RWPE2 (cell line): ENCODE results near the gene FBXL17.
A peak's percentile ranks its signal among the peaks of the same experiment; 100 is the strongest.

Experiments
- ATAC-seq: fragments of 200-7000 bp; cut with Tn5 transposase; 3 replicates; pipeline ENCODE4 v1.9.1; 2021; ENCODE audit warnings: low read depth
- DNase-seq: peaks from one replicate; pipeline ENCODE4 v3.0.0-alpha.2; 2020; ENCODE audit warnings: low spot score
- H3K27ac ChIP-seq: fragments of 450-650 bp; 2 replicates; pipeline ENCODE4 v1.5.1; 2017; ENCODE audit warnings: mild to moderate bottlenecking; ENCODE audit not compliant: poor library complexity, severe bottlenecking
- H3K27me3 ChIP-seq: fragments of 250-450 bp; sonication (Bioruptor Pico); 2 replicates; pipeline ENCODE4 v1.5.1; 2021; ENCODE audit warnings: mild to moderate bottlenecking, moderate library complexity; ENCODE audit not compliant: insufficient read depth, poor library complexity, severe bottlenecking
- H3K36me3 ChIP-seq: fragments of 250-450 bp; sonication (Bioruptor Pico); 2 replicates; pipeline ENCODE4 v1.5.1; 2020; ENCODE audit warnings: low read depth, mild to moderate bottlenecking, moderate library complexity
- H3K4me1 ChIP-seq: fragments of 250-450 bp; sonication (Bioruptor Pico); 2 replicates; pipeline ENCODE4 v1.5.1; 2021; ENCODE audit warnings: mild to moderate bottlenecking, moderate library complexity; ENCODE audit not compliant: insufficient read depth, poor library complexity, severe bottlenecking
- H3K4me3 ChIP-seq: fragments of 250-450 bp; sonication (Bioruptor Pico); 2 replicates; pipeline ENCODE4 v1.5.1; 2021; ENCODE audit warnings: mild to moderate bottlenecking, moderate library complexity; ENCODE audit not compliant: severe bottlenecking
- H3K9me3 ChIP-seq: fragments of 250-450 bp; sonication (Bioruptor Pico); 2 replicates; pipeline ENCODE4 v1.5.1; 2021; ENCODE audit warnings: mild to moderate bottlenecking, moderate library complexity; ENCODE audit not compliant: severe bottlenecking
- TF ChIP-seq, protein P1 (sequence below): fragments of 450-650 bp; IDR thresholded peaks from one replicate; pipeline ENCODE4 v1.5.1; 2017; ENCODE audit warnings: mild to moderate bottlenecking, moderate library complexity; ENCODE audit not compliant: poor library complexity, severe bottlenecking

The FBXL17 gene

DNA sequence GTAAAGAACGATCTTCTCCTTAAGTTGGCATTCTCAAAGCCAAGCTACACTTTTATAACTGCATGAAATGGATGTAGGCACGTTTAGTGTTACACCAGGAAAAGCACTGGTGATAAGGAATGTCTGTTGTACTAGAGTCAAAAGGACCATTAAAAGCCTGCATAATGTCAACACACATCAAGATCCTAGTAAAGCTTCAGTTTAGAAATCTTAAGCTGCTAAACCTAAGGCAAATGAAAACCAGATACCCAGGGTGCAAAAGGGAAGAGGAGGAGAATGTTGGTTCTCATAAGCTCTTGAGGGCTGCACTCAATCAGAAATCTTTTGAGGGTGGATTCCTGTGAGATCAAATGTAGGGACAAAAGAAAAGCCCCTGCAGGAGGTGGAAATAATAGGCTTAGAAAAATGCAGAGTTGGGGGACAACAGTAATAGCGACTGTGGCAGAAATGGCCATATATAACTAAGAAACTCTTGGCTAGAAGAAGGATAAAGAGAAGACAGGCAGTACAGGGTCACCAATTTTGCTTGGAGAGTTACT, 148.2 kb downstream of the FBXL17 start:
- TF ChIP-seq, protein P1, sequence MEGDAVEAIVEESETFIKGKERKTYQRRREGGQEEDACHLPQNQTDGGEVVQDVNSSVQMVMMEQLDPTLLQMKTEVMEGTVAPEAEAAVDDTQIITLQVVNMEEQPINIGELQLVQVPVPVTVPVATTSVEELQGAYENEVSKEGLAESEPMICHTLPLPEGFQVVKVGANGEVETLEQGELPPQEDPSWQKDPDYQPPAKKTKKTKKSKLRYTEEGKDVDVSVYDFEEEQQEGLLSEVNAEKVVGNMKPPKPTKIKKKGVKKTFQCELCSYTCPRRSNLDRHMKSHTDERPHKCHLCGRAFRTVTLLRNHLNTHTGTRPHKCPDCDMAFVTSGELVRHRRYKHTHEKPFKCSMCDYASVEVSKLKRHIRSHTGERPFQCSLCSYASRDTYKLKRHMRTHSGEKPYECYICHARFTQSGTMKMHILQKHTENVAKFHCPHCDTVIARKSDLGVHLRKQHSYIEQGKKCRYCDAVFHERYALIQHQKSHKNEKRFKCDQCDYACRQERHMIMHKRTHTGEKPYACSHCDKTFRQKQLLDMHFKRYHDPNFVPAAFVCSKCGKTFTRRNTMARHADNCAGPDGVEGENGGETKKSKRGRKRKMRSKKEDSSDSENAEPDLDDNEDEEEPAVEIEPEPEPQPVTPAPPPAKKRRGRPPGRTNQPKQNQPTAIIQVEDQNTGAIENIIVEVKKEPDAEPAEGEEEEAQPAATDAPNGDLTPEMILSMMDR: no peak
- no peak overlapping the region for H3K4me3 ChIP-seq
- H3K9me3 ChIP-seq: no peaks in the 10 kb centered on the region
- H3K4me1 ChIP-seq: no peaks in the 10 kb centered on the region
- H3K27me3 ChIP-seq: no peaks in the 10 kb centered on the region
- ATAC-seq: no peak
- no peak for DNase-seq
- H3K36me3 ChIP-seq: no peaks in the 10 kb centered on the region
- H3K27ac ChIP-seq: no peak overlapping the region

DNA sequence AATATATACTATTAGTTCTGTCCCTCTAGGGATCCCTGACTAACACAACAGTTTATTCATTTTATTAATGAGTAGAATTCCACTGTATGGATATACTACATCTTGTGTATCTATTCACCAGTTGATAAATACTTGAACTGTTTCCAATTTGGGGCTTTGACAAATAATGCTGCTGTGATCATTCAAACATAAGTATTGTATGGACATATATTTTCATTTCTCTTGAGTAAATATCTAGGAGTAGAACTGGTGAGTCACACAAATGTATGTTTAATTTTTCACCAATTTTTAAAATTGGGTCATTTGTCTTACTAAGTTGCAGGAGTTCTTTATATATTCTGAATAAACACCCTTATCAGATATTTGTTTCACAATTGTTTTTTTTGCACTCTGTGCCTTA, 149.1 kb downstream of the FBXL17 start:
- H3K27me3 ChIP-seq: no peaks in the 10 kb centered on the region
- no peak overlapping the region for H3K4me3 ChIP-seq
- H3K27ac ChIP-seq: no peak overlapping the region
- ATAC-seq (no peak), DNase-seq (no peak)
- TF ChIP-seq, protein P1: no peak
- H3K9me3 ChIP-seq: no peaks in the 10 kb centered on the region
- no peaks in the 10 kb centered on the region for H3K4me1 ChIP-seq
- no peaks in the 10 kb centered on the region for H3K36me3 ChIP-seq

DNA sequence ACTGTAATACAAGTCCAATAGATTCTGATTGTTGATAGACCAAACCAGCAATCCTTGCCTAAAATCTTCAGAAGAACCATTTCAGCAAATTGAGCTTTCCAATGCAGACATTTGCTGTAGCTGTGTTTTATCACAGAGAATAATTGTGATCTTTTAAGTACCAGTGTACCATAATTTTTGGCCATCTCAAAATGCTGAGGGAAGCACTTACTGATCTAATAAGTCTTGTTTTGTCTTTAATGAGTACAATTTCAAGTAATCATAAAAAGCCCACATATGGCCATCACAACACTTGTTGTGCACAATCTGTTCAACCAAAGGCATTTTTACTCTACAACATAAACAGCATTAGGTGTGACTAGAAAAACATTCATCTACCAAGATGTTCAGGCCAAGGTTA, 159.9 kb downstream of the FBXL17 start:
- Histone ChIP-seq H3K9me3 (no peaks in the 10 kb centered on the region), H3K36me3 (no peaks in the 10 kb centered on the region), H3K27ac (no peak overlapping the region), H3K27me3 (no peaks in the 10 kb centered on the region), H3K4me3 (no peak overlapping the region), H3K4me1 (no peaks in the 10 kb centered on the region)
- TF ChIP-seq, protein P1: no peak
- ATAC-seq (no peak), DNase-seq (no peak)

DNA sequence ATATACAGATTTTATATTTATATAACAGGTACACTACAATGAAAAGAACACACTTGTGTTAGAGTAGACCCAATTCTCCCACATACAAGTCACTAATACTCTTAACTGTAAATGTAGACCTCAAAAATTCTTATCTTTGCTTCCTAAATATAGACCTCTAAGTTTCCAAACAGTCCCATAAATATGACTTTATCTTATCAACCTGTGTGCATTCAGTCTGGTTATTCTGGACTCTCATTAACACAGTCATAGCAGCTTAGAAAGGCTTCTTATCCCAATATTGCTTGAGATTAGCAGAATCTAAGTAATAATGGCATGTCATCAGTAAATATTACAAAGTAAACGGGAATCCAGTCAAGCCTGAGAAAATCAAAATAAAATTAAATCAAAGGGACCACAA, 161.1 kb downstream of the FBXL17 start:
- Histone ChIP-seq H3K4me1 (no peaks in the 10 kb centered on the region), H3K36me3 (no peaks in the 10 kb centered on the region), H3K27me3 (no peaks in the 10 kb centered on the region), H3K27ac (no peak overlapping the region), H3K4me3 (no peak overlapping the region), H3K9me3 (no peaks in the 10 kb centered on the region)
- TF ChIP-seq, protein P1: no peak
- no peak for DNase-seq
- no peak for ATAC-seq

DNA sequence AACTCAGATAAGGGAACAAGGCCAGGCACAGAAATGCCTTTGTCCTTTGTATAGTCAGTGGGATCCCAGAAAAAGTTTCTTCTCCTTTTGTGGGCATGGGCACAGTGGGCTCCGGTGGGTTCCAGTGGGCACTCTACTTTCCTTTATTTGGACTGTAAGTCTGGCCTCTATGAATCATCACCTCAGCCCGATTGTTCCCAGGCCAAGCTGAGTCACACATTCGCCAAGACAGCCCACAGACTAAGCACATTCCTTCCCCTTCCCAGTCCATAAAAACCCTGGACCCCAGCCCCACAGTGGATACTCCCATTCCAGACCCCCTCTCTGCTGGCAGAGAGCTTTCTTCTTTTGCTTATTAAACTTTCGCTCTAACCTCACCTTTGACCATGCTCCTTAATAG, 165.0 kb downstream of the FBXL17 start:
- no peaks in the 10 kb centered on the region for H3K36me3 ChIP-seq
- DNase-seq: no peak
- H3K27me3 ChIP-seq: no peaks in the 10 kb centered on the region
- no peak overlapping the region for H3K4me3 ChIP-seq
- ATAC-seq: peak; percentile 78; the same call in 2 of the 3 replicates
- no peak overlapping the region for H3K27ac ChIP-seq
- H3K9me3 ChIP-seq: no peaks in the 10 kb centered on the region
- H3K4me1 ChIP-seq: no peaks in the 10 kb centered on the region
- TF ChIP-seq, protein P1: no peak
